Dedifferentiated amniotic fluid mesenchymal stem cell (primary cell): ENCODE measurements around the gene RAD18.

ENCODE experiments used
- DNase-seq: peaks from one replicate; pipeline ENCODE4 v3.0.0-alpha.2; 2016; ENCODE audit errors: extremely low spot score

RAD18 gene

DNA sequence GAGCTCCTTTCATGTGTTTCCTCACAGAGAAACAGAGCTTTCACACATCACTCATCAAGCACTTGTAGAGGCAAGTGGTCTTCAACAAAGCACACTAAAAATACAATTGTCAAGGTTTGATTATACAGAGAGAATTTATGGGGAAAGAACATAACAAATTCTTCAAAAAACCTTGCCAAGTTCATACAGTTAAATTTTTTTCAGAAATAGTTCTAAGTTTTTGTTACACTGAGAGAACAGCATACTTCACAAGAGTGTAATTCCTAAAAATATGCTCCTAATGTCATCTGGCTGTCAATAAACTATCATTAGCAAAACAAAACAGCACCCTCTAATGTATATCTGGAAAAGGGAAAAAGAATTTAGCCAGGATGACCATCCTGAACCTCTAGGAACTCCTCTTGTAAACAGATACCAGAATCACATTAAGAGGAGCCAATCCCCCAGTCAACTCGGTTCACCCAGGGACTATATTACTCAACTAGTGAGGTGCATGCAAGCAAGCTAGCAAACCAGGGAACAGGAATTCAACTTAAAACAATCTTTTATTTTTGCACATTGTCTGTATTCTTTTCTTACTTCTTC lies 63.3 kb downstream of the RAD18 start:
- DNase-seq = no peak

DNA sequence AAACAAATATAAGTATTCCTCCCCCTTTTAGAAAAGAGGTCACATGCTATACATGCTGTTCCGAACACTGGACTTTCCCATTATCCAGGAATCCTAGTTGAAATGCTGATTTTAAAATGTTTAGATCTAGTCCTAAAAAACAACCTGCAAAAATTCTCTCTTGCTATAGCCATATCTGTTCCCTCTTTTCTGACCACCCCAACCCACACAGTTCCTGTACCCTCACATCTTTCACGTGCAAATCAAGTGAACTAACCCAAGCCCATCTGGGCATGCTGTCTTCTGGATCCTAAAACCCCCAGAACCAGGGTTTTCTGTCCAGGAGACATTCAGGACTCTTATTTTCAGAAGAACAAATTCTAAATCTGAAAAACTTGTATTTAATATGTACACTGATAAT lies 67.4 kb downstream of the RAD18 start:
- no peak for DNase-seq

DNA sequence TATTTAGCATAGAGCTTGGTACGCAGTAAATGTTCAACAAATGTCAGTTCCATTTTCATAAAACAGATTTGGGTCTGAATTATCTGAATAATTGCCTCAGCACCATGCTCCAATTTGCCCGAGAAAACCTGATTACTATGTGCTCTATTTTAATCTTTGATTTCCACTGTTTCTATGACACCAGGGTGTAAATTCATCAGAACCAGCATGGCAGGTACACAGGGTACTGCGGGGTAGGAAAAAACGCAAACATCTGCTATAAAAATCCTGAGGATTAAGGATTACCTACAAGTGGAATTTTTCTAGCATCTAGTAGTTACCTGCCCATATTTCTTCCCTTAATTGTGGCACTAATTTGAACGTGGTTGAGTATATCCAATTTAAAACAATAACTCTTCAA lies 70.3 kb downstream of the RAD18 start:
- DNase-seq = no peak

DNA sequence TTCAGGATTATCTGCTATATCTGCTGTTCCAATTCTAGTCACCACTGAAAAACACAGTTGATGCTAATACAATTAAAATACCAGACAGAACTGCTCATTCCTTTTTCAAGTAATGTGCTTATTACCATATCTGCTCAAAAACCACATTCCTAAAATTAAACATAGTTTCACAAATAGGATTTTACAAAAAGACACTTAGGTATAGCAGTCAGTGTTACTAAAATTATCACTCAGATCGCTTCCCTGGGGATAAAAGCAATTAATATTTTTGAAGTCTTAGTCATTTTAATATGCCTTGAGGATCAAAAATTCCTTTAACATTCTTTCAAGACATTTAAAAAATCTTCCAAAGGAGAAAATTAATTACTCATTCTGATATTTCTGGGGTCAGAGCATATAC lies 71.5 kb downstream of the RAD18 start:
- DNase-seq = no peak

DNA sequence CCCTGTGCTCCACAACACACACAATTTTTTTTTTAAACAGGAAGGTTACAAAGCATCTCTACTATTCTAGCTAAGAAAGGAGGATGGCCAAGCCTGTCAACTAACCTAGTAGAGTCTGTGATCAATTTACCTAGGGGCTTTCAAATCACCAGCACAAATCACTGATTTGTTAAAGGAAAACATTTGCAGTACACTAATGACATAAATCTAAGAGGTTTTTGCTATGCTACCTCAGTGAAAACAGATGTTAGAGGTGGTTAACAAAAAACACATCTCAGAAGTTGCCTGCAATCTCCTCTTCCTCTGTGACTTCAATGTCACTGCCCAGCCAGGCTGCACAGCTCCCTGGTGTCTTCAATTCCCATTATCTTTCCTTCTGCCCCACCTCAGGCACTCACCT lies 72.0 kb downstream of the RAD18 start:
- no peak for DNase-seq

DNA sequence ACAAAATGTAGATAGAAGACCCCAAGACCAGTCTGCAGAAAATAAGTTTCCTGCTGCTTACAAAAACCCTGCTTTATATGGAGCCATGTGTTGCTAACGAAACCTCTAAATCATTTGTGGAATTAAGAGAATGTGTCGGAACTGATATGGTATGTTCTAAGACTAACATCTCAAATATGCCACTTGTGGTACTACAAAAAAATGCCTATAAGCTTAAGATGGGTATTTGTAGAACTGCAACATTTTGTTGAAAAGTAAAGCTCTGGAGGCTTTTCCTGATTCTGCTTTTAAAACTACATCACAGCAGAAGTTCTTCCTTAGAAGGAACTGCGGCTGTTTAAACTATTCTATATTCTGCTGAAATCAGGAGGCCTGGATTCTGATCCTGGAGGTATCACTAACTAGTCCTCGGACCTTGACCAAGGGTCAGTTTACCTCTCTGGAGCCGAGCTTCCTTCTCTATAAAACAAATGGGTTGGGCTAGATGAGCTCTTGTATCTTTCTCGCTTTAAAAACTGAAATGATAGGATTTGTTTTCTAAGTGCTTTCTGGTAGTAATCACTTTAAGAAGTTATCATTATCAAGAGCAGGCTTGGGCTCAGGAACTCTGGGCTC lies 74.9 kb downstream of the RAD18 start:
- DNase-seq = peak; percentile 88

DNA sequence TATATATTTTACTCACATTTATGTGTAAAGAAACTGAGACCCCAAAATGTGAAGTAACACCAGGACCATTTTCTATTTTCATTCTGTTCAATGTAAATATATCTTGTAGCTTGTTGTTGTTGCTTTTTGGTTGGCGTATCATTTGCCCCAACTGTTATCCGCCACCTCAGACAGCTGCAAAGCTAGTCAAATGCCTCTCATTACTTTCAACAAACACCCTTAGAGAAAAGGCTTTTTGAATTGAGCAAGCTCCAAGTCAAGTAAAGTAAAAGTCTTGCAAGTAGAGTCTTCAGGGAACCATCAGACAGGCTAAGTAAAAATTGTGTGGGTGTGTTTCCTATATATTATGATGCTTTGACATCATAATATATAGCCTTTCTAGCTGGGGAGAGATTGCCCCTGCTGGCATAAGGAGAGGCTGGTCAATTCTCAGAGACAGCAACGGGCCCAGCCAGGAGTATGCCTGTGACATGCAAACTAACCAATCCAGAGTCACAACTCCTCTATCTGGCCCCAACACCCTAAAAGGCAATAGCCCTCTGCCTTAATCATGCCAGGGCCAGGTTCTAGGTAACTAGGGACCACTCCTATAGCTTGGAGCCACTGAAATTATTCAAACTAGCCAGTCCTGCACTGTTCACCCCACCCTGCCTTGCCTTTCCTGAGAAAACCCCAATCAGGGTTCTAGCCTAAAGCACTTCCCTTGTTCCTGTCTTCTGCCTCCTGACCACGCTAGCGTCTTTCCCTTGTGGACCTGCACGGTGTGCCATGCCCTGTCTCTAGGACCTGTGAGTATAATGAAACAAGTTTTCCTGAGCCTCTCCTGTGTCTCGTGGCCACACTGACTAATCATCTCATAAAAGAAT lies 75.6 kb downstream of the RAD18 start:
- DNase-seq = no peak

DNA sequence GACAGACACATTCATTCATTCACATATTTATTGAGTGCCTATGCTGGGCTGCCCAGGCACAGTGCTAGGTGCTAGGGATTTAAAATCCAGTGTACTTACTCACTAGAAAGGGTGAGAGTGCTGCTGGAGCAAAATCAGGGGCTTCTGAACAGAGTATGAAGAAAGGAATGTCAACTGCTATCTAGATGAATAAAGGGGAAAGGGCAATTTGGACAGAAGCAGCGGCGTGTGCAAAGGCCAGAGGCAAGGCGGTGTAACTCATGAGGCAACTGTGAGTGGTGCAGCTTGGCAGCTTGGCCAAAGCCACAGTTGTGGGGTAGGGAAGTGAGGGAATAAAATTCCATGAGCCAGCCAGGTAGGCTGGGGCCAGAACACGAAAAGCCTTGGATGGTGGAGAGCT lies 76.7 kb downstream of the RAD18 start:
- no peak for DNase-seq

DNA sequence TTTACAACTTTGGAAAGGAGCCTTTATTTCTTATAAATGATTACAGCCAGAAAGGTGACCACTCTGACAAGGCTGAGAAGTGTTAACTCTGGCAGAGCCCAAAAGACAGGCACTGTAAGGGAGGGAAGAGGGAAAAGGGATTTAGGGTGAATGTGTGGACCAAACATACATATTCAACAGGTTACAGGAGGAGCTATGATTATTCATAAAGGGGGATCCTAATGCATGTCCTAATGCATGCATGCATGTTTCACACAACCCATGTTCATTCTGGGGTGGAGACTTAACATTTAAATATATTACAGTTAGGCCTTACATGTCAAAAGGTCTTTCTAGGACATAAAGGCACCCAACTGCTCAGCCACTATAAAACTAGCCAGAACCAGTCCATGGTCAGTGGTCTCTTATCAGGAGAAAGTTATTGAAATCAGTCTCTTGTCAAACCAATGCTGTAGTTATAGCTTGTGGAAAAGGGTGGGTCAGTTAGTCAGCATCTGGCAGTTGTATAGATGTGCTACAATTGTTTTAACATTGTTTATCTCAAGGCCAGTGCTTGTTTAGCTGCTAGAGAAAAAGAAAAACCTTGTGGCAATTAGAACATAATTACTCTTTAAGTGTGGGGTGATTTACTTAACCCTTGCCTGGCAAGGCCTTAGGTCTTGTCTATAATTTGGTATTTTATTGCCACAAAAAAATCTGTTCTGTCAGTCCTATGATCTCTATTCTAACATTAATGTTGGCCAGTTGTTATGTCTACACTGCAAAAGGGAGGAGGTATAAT lies 77.5 kb downstream of the RAD18 start:
- DNase-seq = no peak

DNA sequence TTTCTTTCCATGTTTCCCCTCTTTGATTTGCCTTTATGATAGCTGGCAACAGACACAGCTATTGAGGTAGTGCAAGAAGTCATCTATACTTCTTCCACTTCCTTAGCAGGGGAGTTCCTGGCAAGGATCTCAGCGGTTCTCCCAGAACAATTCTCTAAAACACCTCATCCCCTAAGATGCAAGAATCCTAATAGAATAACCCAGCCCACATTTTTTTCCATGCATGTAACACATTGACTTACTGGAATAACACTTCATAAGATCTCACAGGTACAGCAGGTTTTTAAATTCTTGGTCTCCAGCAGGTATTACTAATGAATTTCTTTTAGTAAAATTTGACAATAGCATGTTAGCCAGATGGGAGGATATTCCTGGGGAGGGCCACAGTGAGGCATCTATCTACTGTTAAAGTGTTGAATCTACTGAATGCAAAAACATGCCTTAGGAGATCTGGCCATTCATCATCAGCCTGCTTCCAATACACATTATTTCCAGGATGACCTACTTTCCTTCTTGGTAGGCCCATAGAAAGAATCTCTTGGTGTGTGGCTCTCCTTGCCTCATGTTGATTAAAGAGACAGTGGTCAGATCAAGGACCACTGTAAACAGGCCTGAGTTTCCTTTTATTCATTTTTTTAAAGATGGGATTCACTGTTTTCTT lies 78.5 kb downstream of the RAD18 start:
- DNase-seq = no peak

DNA sequence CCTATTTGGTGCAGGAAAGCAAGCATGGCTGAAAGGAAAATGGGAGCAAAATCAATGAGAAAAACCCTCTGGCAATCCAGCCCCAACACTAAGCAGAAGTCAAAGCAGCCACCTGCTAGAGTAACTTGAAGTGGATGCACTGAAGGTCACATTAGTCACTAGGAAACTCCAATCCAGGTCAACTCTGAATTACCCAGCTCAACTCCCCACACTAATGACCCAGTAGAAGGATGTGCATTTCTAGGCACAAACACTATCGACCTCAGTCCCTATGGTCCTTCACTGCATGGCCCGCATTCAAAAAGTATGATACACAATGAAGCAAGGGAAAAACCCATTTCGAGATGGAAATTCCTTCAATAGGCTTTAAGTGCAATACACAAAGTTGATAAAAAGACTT lies 80.6 kb downstream of the RAD18 start:
- DNase-seq = no peak

DNA sequence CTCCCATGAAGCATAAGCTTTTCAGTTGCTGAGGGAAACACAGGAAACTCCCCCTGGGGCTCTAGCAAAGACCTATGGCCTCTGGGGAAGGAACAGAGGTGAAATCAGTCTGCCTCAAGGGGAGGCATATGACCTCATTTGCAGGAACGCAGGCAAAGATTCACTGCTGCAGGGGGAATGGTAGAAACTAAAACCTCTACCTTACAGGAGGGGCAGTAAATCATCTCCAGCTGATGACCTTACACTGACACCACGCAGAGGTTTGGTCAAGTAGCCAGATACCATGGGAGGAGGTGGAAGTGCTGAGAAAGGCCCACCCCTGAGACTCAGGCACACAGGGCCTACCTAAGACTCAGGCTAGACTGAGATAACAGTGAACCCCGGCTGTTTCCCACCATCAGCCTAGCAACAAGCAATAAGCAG lies 81.1 kb downstream of the RAD18 start:
- DNase-seq = no peak

DNA sequence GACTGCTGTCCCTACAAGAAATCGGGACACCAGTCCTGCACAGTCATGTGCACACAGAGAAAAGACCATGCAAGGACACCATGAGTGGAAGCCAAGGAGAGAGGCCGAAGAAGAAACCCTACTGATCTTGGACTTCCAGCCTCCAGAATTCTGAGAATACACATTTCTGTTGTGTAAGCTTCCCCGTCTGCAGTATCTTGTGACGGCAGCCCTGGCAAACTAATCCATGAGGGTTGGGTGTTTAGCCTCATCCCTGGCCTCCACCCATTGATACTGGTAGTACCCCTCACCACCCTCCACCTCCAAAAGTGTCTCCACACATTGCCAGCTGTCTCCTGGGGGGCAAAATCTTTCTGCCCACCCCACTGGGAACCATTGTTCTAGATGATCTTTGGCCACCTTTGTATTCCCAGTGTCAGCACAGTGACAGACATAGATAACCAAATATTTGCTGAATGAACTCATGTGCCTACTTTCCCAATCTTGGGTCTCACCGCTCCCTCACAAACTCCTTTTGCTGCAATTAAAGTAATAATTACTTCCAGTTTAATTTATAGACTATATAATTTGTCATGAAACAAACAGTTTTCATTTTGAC lies 83.8 kb downstream of the RAD18 start:
- DNase-seq = no peak

DNA sequence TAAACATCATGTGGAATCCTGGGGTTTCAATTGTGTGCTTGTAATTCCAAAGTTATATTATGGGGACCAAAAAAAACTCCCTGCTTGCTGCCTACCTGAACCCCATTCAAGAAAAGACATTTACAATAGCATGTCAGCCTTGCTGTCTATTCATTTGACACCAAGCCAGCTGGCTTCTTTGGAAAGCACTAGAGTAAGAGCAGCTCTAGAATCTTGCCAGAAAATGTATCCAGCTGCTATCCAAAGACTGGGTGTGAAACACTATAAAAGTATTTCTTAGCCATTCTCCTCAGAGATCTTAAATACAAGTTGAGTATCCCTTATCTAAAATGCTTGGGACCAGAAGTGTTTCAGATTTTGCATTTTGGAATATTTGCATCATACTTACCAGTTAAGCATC lies 87.4 kb downstream of the RAD18 start:
- no peak for DNase-seq

DNA sequence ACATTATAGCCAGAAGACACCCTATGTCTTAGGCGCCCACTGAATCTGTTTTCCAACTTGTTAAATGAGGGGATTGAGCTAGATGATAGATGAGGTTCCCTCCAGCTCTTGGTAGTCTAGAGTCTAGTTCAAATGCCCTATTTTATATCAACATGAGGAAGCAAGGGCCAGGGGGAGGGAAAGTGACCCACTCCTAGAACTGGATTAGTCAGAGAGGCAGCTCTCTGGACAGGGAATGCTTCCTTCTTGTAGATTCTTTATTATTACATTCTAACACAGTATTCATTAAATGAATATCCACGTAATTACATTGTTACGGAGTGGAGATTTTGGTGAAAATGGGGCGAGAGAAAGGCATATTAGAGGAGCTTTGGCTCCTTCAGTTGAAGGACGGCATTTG lies 89.5 kb downstream of the RAD18 start:
- DNase-seq = no peak

DNA sequence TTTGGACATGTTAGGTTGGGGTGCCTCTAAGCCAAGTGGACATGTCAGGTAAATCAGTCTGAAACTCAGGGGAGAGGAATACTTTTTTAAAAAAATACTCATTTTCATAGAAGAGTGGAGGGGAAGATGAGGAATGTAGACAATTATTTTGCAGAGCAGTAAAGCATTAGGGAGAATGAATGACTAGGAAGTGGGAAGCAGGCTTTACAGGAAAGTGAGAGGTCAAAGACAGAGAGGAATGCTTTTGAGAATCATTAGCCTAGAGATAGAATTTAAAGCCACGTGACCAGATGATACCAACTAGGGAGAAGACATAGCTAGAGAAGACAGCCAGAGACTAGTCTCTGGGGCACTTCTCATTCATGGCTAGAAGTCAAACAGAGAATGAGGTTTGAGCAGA lies 91.0 kb downstream of the RAD18 start:
- no peak for DNase-seq

DNA sequence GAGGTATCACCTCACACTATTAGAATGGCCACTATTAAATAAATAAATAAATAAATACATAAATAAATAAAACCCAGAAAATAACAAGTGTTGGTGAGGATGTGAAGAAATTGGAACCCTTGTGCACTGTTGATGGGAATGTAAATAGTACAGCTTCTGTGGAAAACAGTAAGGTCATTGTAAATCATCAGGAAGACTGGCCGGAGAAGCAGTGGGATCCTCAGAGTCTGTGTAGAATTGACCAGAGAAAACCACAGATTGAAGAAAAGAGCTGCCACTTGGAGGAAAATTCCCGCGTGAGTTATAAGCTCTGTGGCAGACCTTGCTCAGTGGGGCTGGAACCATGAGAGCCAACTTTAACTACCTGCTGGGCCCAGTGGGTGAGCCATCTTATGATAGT lies 92.0 kb downstream of the RAD18 start:
- no peak for DNase-seq

DNA sequence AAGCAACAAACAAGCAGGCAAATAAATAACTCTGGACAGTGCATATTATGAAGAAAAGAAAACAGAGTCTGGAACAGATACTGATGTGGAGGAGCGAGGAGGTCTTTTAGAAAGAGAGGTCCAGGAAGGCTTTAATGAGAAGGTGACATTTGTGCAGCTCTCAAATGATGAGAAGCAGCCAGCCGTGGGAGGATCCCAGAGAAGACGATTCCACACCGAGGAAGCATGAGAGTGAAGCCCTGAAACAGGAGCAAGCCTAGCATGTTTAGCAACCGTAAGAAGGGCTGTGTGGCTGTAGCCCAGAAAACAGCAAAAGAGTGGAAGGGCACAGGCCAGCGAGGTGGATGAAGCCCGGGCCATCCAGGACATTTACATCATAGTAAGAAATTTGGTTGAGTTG lies 93.1 kb downstream of the RAD18 start:
- no peak for DNase-seq

DNA sequence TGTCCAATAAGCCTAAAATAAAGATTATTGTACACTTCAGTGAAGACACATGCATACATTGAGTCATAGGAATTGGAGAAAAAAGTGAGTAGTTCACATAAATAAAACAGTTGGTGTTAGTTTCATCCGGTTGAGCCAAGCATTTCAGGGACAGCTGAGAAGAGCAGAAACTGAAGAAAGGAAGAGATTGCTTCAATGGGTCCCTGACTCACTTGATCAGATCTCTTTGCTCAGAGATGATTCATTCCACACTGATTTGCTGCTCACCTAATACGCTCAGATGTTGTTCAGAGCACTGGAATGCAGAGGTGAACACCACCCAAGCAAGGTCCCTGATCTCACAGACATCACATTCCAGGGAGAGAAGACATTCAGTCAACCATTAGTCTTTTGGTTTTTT lies 93.7 kb downstream of the RAD18 start:
- peak; percentile 82 for DNase-seq

DNA sequence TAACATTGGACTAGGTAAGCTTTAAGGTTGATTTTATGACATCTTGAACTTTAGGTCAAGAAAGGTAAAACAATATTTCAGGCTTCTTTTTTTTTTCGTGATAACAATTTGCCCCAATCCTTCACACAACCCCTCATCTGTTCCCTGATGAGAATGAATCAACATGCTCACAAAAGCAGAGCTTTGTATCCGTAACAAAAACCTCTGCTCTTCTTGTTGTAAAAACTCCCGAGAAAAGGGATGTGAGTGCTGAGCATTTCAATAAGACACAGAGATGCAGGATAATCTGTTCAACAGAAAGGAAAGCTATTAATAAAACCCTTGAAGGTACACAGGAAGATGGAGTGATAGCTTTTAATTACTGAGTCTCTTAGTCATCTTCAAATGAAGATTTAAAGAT lies 94.3 kb downstream of the RAD18 start:
- DNase-seq = no peak

DNA sequence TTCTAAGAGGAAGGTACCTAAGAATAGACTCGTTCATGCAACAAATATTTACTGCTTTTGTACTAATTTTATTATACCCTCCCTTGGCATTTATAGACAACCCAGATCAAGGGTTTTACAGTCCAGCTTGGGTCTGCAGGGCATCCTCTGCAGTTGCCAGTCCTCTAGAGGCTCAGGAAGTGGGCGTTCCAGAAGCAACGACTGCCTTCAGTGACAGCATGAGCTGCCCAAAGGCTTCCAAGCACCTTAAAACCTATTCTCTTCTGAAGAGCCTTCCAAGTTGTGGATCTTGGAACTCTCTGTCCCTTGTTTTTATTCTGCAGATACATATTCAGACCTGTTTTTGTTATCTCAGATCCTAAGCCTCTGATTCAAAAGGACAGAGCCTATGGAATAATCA lies 95.6 kb downstream of the RAD18 start:
- no peak for DNase-seq

DNA sequence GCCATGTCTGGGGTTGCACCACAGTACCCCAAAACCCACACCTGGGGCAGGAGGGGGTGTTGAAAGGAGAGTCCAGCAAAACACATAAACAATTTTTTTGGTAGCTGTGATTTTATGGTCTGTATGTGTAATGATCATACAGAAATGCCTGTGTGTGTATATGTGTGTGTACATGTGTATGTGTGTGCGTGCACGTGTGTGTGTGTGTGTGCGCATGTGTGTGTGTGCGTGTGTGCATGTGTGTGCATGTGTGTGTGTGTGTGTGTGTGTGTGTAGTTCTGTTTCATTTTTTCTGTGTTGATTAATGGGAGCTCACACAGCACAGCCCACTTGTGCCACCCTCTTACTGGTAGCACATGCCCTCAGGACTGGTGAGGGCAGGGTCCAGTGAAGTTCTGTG lies 97.6 kb downstream of the RAD18 start:
- no peak for DNase-seq
